GM03348 (cell line): ENCODE data around the gene POFUT1.

Experiments used
- DNase-seq: peaks from one replicate; pipeline ENCODE4 v3.0.0; 2012; ENCODE audit warnings: low spot score

The POFUT1 gene

GRCh38 chr20:32278199-32278643 lies 70.5 kb downstream of the POFUT1 start:
- peak; percentile 7 for DNase-seq

- no peak for DNase-seq
Observed at GRCh38 chr20:32281711-32282110, 74.0 kb downstream of the POFUT1 start.

GRCh38 chr20:32282461-32282860 lies 74.8 kb downstream of the POFUT1 start:
- DNase-seq, result no peak

GRCh38 chr20:32285082-32285620 lies 77.5 kb downstream of the POFUT1 start:
- no peak for DNase-seq

- DNase-seq, result peak; percentile 29
Observed at GRCh38 chr20:32285621-32286371, 78.1 kb downstream of the POFUT1 start.

GRCh38 chr20:32287231-32287638 lies 79.6 kb downstream of the POFUT1 start:
- no peak for DNase-seq
